HL-60 (cell line): Measurements from ENCODE around the gene CCDC24.

ENCODE experiments used
- CTCF ChIP-seq: IDR thresholded peaks from one replicate; pipeline ENCODE4 v1.5.1; 2011; ENCODE audit warnings: low read length, control low read depth, inconsistent platforms; ENCODE audit not compliant: insufficient read depth
- GABPA ChIP-seq: IDR thresholded peaks from 2 replicates; pipeline ENCODE4 v1.6.1; 2012; ENCODE audit warnings: low read depth
- POLR2AphosphoS5 ChIP-seq: IDR thresholded peaks from 2 replicates; pipeline ENCODE4 v1.6.1; 2012; ENCODE audit warnings: low read depth
- REST ChIP-seq: IDR thresholded peaks from 2 replicates; pipeline ENCODE4 v1.6.1; 2012; ENCODE audit warnings: low read depth; ENCODE audit not compliant: insufficient replicate concordance

- TF ChIP-seq POLR2AphosphoS5 (no peak), CTCF (no peak), REST (no peak), GABPA (no peak)
These were observed 22.0 kb upstream of the CCDC24 start for GRCh38 chr1:43969416-43969745.
